NCI-H2196 (cell line): Measurements from ENCODE around the gene LTBP1.
"Not testable (repeated sequence)": the region's sequence is repeated elsewhere in the genome, so short reads cannot be mapped to it uniquely, and the experiment has no call there.

ENCODE experiments used
- DNase-seq: peaks from one replicate; lab custom pipeline; 2025; ENCODE audit not compliant: unreplicated experiment; lab: John Stamatoyannopoulos, UW

The LTBP1 gene, protein sequence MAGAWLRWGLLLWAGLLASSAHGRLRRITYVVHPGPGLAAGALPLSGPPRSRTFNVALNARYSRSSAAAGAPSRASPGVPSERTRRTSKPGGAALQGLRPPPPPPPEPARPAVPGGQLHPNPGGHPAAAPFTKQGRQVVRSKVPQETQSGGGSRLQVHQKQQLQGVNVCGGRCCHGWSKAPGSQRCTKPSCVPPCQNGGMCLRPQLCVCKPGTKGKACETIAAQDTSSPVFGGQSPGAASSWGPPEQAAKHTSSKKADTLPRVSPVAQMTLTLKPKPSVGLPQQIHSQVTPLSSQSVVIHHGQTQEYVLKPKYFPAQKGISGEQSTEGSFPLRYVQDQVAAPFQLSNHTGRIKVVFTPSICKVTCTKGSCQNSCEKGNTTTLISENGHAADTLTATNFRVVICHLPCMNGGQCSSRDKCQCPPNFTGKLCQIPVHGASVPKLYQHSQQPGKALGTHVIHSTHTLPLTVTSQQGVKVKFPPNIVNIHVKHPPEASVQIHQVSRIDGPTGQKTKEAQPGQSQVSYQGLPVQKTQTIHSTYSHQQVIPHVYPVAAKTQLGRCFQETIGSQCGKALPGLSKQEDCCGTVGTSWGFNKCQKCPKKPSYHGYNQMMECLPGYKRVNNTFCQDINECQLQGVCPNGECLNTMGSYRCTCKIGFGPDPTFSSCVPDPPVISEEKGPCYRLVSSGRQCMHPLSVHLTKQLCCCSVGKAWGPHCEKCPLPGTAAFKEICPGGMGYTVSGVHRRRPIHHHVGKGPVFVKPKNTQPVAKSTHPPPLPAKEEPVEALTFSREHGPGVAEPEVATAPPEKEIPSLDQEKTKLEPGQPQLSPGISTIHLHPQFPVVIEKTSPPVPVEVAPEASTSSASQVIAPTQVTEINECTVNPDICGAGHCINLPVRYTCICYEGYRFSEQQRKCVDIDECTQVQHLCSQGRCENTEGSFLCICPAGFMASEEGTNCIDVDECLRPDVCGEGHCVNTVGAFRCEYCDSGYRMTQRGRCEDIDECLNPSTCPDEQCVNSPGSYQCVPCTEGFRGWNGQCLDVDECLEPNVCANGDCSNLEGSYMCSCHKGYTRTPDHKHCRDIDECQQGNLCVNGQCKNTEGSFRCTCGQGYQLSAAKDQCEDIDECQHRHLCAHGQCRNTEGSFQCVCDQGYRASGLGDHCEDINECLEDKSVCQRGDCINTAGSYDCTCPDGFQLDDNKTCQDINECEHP (N-terminal part only)

DNA sequence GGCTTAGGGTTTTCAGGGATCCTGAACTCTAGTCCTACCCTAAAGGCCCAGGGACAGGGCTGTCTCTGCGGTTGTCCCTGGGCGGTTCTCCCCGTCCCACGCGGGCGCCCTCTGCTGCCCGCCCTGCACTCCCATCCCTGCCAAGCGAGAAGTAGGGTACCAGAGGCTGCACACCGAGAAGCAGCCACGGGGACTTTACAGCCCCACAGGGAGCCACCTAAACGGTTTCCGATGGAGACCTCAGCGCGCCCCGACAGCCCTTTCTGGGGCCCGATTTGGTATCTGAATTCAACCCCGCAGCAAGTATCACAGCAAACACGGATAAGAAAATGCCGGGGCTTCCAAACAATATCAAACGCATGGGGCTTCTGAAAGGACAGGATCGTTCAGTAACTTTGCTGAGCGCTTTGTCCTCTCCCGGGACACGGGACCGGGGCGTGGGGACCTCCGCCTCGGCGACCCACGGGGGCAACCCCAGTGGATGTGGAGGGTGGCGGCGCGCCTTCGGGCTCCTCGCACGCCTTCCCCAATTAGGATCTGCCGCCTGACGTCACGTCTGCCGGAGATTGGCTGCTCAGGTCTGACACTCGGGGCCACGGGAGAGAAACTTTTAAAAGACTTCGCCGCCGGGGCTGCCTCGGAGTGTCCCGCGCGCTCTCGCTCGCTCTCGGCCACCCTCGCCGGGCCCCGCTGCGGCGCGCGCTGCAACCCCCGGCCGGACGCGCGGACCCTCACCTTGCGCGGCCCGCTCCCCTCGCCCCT lies at the start of gene LTBP1:
Gene LTBP1 (plus strand): TSS at position 640 of the 762 bp plus-strand sequence. CDS start 372 bp downstream, outside the sequence.
- peak; percentile 11 for DNase-seq

DNA sequence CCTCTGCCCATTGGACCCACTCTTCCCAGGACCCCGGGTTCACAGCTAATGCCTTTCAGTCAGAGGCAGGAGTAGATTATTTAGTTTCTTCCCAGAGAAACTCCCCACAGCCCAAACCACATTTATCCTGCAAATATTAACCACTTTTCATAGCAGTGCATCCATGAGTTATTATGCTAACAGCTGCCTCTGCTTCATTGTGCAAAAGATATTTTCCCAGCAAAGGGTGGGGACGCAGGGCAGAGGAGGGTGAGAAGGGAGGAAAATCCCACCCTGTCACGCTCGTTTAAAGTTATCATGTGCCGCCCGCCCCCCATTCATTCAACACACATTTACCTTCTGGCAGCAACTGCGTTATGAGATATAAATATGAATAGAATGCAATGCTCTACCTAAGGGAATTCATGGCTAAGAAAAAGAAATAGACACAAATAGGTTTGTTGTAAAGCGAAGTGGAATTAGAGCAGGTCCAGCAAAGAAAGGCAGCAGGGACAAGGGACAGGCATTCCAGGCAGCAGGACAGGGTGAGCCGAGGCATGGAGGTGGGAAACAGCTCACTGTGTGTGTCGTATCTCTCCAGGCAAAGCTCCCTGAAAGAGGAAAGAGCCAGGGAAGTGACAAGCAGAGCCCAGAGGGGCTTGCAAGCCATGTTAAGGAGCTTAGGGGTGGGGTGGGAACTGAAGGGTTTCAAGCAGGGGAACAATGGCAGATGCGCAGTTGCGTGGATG lies 46.3 kb upstream of the LTBP1 start:
- no peak for DNase-seq

DNA sequence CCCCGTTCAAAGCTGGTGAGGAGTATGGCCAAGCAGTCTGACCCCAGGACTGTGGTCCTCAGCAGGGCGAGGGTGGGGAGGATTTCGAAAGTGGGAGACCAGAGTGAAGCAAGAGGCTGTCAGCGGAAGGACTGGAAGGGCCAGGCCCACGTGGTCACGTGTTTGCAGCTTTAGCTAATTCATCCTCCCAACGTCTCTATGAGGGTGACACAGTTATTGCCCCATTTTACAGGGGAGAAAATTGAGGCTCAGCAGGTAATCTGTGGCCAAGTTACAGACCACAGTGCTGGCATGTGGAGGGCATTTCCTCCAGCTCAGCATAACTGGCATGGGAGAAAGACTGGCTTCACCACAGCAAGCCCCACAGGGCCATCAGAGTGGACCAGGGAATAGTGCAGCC lies 45.4 kb upstream of the LTBP1 start:
- no peak for DNase-seq

DNA sequence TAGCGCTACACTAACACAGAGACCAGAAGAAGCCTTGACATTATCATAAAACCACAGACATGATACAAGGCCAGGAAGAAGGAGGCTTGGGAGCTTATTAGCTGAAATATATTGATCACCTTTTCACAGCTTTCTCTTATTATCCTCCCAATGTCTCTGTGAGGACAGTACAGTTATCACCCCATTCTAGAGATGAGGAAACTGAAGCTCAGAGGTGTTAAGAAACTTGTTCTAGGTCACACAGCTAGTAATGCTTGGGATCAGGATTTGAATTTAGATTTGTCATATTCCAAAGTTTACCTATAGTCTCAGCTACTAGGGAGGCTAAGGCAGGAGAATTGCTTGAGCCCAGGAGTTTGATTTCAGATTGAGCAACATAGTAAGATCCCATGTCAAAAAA lies 44.6 kb upstream of the LTBP1 start:
- no peak for DNase-seq

DNA sequence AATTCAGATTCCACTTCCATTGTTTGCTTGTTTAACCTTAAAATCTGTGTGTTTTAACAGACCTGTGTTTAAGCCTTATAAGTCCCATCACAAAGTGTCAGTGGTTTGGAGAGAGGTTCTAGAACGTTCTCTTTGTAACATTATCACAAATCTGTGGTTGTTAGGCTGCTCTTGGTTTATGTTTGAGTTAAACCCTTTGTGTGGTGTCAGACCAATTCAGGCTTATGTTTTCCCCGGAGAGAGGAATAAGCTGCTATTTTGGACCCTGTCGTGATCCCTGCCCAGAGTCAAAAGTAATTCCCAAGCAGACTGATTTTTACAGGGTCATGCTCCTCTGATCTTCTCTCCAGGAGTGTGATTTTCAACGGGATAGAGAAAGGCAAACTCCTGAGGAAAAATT lies 43.8 kb upstream of the LTBP1 start:
- no peak for DNase-seq

DNA sequence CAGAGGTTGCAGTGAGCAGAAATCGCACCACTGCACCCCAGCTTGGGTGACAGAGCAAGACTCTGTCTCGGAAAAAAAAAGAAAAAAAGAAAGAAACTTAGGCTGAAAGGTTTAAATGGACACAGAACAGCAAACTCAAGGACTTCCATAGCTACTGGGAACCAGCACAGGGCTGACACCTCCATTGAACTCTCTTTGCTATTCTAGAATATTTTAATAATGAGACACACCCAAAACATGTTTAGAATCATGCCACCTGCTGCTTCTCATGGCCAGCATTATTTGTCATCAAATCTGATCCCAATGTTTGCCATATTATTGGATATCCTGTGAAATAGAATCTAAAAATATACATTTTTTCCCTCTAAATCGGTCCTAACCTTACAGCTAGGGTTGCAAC lies 42.7 kb upstream of the LTBP1 start:
- no peak for DNase-seq

DNA sequence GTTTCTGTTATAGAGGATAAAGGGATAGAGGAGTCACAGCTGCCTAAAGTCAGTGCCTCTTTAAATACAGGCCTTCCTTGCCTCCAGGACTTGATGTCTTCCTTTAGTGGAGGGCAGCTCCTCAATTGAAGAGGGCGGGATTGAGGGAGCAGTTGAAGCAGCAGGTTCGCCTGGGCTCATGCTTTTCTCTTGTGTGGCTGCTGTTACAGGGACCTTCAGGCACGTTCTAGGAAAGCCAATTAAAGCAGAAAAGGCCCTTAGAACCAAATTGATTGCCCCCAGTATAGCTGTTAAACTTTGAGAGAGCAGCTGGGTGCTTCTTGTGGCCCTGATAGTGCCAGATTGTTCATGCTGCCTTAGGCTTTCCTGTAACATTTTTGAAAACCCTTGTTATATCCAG lies 42.0 kb upstream of the LTBP1 start:
- no peak for DNase-seq

DNA sequence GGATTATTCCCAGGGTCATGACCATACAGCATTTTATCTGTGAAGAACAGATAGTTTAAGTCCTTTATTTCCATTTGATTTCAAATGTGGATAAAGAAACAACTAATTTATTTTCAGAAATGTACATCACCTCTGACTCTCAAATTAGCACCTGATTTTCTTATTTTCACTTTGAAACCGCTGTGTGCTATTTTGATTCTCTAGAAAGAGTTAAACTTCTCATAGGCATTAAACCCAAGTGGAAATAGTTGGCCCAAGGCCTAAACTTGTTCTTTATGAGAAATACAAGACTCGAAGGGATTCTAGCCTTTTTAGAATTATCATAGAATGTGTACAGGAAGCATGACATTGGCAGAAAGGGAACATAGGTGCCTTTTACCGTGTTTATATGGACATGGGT lies 41.5 kb upstream of the LTBP1 start:
- DNase-seq: no peak

DNA sequence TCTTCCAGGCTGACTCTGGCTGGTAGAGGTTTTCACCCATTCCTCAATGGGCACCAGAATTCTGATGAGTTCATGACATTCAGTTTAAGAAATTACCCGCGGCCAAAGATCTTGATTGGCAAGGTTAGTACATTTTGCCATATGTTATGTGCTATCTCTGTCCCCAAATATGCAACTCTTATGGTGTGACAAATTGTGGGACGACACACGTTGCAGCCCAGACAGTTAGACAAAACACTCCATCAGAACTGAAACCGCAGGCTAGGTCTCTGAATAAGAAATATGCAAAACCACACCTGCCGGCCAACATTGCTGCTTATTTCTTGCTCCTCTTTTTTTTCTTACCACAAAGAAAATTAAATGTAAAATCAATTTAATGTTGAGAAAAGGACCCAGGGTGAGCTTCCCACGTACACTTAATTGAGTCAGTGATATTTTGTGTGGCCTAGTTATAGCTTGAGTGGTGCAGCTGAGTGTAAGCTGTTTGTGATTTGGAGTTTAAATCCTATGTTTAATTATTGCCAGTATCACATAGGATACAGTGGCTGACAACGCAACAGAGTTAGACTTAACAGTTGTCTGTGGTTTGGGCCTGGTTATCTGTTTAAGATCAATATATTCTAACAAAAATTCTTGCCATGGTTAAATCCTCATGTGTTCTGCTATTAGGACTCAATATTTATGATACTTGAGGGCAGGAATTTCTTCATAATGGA lies 35.7 kb upstream of the LTBP1 start:
- no peak for DNase-seq

DNA sequence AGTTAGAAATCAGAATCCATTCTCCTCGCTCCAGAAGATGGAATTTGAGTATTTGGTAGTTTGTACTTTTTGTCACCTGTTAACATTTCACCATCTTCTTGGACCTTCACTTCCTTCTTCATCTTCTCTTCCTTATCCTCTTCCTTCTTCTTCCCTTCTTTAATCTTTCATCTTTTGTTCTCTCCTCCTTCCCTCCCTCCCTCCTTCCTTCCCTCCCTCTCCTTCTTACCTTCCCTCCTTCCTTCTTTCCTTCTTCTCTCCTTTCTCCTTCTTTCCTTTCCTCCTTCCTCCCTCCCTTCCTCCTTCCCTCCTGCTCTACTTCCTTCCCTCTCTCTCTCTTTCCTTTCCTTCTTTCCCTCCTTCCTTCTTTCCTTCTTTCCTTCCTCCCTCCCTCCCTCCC lies 31.1 kb upstream of the LTBP1 start:
- DNase-seq: no peak

DNA sequence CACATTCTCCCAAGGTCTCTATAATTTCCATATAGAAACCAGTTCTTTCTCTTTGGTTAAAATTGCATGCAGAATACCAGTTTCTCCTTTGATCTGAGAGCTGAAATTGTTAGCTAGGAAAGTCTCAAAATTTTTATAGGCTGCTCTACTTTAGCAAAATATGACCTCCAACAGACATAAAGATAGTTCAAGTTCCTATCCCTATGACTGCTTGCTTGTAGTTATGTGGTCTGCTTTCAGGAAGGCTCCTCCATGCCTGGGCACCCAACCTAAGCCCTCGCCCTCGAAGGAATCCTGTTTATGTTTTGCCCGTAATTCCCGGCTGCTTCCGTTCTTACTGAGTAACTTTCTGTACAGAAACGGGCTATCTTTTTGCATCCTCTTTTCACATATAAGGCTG lies 28.0 kb upstream of the LTBP1 start:
- DNase-seq: no peak

DNA sequence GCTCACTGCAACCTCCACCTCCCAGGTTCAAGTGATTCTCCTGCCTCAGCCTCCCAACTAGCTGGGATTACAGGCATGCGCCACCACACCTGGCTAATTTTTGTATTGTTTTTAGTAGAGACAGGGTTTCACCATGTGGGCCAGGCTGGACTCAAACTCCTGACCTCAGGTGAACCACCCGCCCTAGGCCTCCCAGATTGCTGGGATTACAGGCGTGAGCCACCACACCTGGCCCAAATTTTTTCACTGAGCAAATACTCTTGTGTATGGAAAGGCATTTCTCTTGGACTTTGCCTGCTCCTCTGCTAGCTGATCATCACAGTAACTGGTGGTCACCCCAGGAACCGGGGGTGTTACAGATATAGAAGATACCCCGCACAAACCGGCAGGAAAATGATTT lies 26.9 kb upstream of the LTBP1 start:
- not testable (repeated sequence) for DNase-seq

DNA sequence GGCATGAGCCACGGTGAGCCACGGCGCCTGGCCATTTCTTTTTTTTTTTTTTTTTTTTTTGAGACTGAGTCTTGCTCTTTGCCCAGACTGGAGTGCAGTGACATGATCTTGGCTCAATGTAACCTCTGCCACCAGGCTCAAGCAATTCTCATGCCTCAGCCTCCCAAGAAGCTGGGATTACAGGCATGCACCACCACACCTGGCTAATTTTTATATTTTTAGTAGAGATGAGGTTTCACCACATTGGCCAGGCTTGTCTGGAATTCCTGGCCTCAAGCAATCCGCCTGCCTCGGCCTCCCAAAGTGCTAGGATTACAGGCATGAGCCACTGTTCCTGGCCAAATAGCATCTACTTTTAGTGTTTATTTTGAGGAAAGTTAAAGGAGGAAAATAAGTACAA lies 25.3 kb upstream of the LTBP1 start:
- DNase-seq: not testable (repeated sequence)

DNA sequence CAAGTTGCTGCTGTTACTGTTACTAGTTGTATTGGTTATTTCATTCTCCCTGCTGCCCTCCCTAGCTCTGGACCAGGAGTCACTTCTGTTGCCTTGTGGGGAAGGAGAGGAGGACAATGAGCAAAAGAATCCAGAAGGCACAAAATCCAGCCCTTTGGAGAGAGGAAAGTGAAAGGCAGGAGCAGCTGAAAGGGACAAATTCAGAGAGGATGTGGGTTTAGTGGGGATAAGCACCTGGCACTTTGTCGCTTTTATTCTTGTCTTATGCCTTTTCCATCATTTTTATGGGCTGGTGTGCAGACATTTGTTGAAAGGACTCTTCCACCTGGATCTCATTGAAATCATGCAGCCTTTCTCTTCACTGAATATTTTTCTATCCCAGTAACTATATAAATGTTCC lies 24.3 kb upstream of the LTBP1 start:
- DNase-seq: no peak

DNA sequence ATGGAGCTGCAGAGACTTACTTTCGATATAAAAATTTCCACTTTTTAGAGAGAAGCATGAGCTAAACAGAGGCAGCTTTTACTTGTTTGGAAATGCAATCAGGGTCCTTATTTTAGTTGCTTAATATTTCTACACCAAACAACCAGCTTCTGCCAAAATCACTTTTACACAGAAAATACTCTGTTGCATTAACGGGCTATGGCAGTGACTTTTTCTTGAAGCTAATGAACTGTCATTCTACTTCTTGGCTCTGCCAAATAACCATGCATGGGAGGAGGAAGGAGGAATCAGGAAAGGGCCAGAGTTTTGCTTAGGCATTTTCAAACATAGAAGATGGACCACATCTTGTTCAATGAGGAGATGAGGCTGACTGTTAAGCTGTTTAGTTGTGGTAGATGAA lies 23.6 kb upstream of the LTBP1 start:
- no peak for DNase-seq

DNA sequence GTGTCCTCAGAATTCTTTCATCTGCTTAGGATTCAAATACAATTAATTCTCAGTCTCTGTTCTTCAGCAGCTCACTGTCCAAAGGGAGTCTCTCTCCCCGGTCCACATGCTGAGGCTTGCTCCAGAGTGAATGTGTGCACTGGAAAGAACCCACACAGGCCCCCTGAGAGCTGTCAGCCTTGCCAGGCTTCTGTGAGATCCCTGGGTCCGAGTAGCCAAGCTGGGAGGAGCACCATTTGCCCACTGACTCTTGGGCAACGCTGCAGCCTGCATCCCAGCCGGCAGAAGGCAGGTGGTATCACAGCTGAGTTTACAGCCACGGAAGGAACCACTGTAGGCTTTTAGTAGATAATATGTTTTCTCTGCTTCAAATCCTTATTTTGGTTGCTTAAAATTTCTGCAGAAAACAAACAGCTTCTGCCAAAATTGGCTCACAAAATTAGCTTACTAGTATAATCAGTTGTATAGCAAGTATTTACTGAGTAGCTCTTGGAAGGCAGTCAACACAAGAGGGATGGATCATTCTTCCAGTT lies 21.4 kb upstream of the LTBP1 start:
- no peak for DNase-seq

DNA sequence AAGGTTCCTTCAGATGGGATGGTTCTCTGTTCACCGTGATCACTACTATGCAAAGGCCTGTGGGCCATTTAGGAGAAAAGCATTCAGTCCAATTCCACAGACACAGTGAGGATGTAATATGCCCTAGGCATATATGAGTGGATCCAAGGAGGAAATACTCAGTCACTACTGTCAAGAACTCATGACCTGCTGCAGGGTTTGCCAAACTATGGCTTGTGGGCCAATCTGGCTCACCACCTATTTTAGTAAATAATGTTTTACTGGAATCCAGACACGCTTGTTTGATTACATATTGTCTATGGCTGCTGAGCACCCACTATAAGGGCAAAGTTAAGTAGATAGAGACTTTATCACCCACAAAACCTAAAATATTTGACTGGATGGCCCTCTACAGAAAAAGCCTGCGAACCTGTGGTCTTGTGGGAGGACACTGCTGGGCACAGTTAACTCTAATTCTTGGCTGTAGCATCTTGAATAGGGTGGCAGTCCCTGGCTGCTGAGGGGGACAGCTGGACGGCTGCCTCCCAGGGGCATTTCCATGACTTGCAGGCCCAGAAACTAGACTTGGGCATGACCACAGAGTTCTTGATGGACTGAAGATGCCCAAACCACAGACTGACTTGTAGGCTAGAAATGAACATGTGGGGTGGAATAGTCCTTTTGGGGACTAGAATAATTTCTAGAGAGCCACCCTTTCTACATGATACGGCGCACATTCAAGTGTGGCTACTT lies 20.6 kb upstream of the LTBP1 start:
- no peak for DNase-seq

DNA sequence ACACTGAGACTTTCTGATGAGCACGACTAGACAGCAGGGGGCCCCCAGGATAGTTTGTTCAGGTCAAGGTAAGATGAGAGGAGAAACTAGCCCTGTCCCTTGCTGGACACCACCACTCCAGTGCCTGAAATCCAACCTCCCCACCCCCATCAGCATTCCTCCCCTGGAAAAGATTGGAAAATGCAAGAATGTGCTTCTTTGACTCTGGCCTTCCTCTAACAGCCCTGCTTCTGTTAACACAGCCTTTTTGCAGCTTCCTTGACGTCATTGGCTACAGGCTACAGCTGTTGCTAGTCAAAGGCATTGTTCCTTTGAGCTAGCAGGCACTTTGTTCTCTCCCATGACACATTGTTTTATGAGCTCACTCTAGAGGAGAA lies 20.1 kb upstream of the LTBP1 start:
- DNase-seq: no peak

DNA sequence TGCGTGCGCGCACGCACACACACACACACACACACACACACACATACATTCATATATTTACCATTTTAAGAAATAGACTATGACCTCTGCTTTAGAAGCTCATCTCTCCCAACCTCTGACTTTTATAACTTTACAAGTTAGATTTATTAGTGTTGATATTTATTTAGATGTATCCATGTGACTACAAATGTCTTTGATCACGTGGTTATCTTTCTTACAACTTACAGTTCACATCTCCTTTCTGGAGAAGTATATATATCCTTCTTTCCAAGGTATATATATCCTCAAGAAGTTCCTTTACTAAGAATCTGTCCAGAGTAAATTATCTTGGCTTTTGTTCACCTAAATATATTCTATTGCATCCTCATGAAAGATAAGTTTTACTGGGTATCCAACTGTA lies 16.3 kb upstream of the LTBP1 start:
- no peak for DNase-seq
